Skeletal muscle satellite cell (primary cell): ENCODE measurements around the gene SPON2. TPM values are rescaled to one million over a fixed set of nuclear protein-coding genes. Genes with fewer than 3 reads are reported as not detected.

ENCODE experiments used
- H3K27me3 ChIP-seq: 2 replicates; pipeline ENCODE4 v1.7.0; 2013; ENCODE audit warnings: low read length; ENCODE audit not compliant: control insufficient read depth, insufficient read depth
- H3K36me3 ChIP-seq: 2 replicates; pipeline ENCODE4 v1.7.0; 2013; ENCODE audit warnings: mild to moderate bottlenecking, control low read depth, low read length; ENCODE audit not compliant: insufficient read depth
- H3K4me1 ChIP-seq: 2 replicates; pipeline ENCODE4 v1.7.0; 2013; ENCODE audit warnings: low read length; ENCODE audit not compliant: control insufficient read depth, insufficient read depth
- H3K4me2 ChIP-seq: 2 replicates; pipeline ENCODE4 v1.7.0; 2013; ENCODE audit warnings: mild to moderate bottlenecking, low read length
- H3K4me3 ChIP-seq: 2 replicates; pipeline ENCODE4 v1.7.0; 2013; ENCODE audit warnings: low read length
- H3K9ac ChIP-seq: 2 replicates; pipeline ENCODE4 v1.7.0; 2013; ENCODE audit warnings: mild to moderate bottlenecking, low read depth, low read length, moderate library complexity
- H3K9me3 ChIP-seq: replicated peaks from 2 replicates; pipeline ENCODE4 v1.7.0; 2013; ENCODE audit warnings: mild to moderate bottlenecking, control low read depth, low read length
- total RNA-seq: library from RNA; depleted of rRNA; stranded (reverse); fragments of >200 nt; gene quantifications from 2 replicates; pipeline ENCODE4 v1.2.3, GENCODE V29; 2012; rRNA removed

SPON2 gene
- total RNA-seq, result 79.3 and 213 TPM in 2 replicates

DNA sequence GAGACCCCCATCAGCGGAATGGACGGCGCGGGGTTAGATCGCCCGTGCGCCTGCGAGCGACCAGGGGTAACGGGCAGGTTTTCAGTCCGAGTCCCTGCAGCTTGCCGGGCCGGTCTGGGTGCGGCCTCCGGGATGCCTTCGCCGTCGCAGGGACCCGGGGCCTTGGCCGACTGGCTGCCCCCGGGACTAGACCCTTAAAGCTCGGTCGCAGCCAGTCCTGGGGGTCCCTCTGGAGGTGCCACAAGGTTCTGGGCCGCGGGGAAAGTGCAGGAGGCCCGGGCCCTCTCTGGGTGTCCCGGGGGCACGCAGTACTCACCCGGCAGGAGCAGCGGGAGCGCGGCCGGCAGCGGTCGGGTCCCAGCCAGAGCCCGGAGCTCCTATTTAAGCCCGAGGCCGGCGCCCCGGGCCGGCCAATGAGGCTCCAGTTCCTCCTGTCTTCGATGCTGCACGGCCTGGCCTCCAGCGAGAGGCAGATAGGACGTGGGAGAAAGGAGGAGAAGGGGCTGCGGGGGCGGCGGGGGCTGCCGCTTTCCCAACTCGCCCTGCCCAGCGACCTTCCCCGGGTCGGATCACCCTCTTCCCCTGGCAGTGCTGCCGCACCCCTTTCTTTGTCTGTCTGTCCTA, at the start of gene SPON2:
Gene SPON2, minus strand, starts transcription at position 356 of the 624 bp plus-strand sequence.
- Histone ChIP-seq H3K4me2 (peak within 1 kb of the TSS; percentile 13), H3K4me1 (peaks cover 20% of the 10 kb centered on the region), H3K27me3 (no peaks in the 10 kb centered on the region), H3K4me3 (no peak within 1 kb of the TSS), H3K36me3 (peaks cover 11% of the 10 kb centered on the region), H3K9ac (no peak within 1 kb of the TSS), H3K9me3 (no peaks in the 10 kb centered on the region)

DNA sequence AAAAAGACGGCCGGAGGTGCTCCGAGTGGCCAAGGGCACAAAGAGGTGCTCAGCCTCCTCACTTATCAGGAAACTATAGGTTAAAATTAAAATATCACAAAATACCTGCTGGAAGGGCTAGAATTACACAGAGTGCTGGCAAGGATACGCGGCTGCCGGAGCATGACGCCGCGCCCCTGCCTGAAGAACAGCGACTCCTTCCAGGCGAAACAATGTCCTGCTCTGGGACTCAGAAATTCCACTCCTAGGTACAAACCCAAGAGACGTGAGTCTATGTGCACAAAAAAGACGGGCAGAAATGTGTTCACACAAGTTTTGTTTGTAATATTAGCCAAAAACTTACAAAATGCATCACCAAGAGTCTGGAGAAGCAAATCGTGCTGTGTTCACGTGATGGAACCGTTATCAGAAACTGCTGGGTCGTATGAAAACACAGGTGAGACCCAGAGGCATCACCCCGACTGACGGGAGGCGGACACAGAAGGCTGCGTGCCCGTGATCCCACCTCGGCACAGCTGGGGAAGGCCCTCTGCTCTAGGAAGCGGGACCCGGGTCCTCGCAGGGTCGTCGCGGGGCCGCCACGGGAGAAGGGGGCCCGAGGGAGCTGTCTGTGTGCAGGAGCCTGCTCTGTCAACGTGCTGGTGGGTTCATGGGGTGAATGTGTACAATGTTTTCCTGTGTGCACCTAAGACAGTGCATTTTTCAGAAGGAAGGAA, 48.9 kb upstream of the SPON2 start:
- Histone ChIP-seq H3K36me3 (peaks cover 63% of the 10 kb centered on the region), H3K27me3 (no peaks in the 10 kb centered on the region), H3K4me3 (no peak overlapping the region), H3K9ac (no peak overlapping the region), H3K9me3 (no peaks in the 10 kb centered on the region), H3K4me2 (no peak overlapping the region), H3K4me1 (no peaks in the 10 kb centered on the region)

DNA sequence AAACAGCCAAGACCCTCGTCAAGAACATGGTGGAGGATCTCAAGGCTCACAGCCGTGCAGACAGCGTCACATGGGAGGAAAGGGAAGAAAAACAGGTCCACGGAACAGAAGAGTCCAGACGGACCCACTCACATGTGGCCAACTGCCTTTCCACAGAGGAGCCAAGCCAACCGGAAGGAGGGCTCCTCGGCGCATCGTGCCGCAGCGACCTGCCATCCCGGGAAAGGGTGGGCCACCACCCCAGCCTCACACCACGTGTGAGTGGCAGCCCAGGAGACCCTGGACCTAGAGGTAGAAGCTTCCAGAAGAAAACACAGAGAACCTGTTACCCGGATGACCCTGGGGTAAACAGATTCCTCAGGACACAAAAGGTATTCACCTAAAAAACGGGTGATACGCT, 48.2 kb upstream of the SPON2 start:
- no peaks in the 10 kb centered on the region for H3K27me3 ChIP-seq
- no peaks in the 10 kb centered on the region for H3K9me3 ChIP-seq
- H3K4me1 ChIP-seq, result no peaks in the 10 kb centered on the region
- peaks cover 65% of the 10 kb centered on the region for H3K36me3 ChIP-seq
- no peak overlapping the region for H3K4me2 ChIP-seq
- H3K4me3 ChIP-seq, result no peak overlapping the region
- no peak overlapping the region for H3K9ac ChIP-seq

DNA sequence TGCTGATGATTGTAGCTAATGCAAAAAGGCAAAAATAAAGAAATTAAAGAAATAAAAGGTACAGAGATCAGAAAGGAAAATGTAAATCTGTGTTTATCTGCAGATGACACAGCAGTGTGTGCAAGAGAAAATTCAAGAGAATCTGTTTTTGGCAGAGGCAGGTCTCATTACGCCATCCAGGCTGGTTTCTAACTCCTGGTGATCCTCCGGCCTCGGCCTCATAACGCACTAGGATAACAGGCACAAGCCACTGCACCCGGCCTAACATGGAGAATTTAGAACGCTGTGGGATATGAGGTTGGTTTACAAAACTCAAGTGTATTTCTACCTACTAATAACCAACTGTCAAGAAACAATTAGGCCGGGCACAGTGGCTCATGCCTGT, 47.2 kb upstream of the SPON2 start:
- Histone ChIP-seq H3K4me1 (no peaks in the 10 kb centered on the region), H3K4me2 (no peak overlapping the region), H3K36me3 (peaks cover 65% of the 10 kb centered on the region)

DNA sequence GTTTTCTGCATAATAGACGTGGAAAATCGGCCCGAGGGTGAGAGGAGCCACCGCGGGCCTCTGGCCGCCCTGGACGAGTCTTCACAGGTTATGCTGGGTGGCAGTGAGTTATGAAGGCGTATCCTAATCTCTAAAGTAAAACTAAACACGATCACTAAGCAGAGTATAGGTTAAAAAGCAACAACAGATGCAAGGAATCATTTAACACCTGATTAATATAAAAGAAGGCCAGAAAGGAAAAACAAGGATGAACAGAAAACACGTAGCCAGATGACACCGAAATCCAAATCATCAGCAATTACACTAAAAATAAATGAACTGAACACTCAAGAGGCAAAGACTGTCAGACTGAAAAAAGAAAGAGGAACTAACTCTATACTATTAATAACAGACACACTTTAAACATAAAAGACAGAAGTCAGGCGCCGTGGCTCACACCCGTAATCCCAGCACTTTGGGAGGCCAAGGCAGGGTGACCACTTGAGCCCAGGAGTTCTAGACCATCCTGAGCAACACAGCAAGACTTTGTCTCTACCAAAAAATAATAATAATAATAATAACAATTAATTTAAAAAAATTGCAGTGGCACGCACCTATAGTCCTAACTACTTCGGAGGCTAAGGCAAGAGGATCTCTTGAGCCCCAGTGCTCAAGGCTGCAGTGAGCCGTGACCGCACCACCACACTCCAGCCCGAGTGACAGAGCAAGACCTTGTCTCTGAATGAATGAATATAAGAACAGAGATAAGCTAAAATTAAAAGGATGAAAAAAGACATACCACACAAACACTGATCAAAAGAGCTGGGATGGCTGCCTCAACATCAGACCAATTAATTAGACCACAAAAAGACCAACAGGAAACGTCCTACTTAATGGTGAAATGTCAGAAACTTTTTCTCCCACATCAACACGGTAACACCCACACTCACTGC, 46.5 kb upstream of the SPON2 start:
- no peaks in the 10 kb centered on the region for H3K4me1 ChIP-seq
- peaks cover 64% of the 10 kb centered on the region for H3K36me3 ChIP-seq
- no peak overlapping the region for H3K4me3 ChIP-seq
- H3K4me2 ChIP-seq, result no peak overlapping the region
- H3K27me3 ChIP-seq, result no peaks in the 10 kb centered on the region
- H3K9me3 ChIP-seq, result no peaks in the 10 kb centered on the region
- H3K9ac ChIP-seq, result no peak overlapping the region

More for the DNA sequence above, 47.2 kb upstream of the SPON2 start:
- Histone ChIP-seq H3K9me3 (no peaks in the 10 kb centered on the region), H3K4me3 (no peak overlapping the region), H3K9ac (no peak overlapping the region), H3K27me3 (no peaks in the 10 kb centered on the region)

DNA sequence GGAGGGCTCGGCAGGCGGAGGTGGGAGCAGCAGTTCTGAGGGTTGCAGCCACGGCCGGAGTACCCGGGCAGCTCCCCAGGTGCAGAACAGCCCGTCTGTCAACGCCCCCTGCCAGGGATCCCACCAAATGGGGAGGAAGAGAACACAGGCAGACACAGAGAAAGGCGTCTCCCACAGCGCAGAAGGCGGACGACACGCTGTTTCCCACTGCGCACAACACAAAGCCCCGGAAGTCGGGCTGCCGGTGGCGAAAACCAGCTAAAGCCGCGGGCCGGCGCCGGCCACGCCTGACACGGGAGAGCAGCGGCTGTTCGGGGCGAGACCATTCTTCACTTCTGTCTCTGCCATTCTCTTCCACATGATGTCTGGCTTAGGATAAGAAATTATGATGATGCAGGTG, 45.0 kb upstream of the SPON2 start:
- no peaks in the 10 kb centered on the region for H3K9me3 ChIP-seq
- H3K27me3 ChIP-seq, result no peaks in the 10 kb centered on the region
- H3K4me3 ChIP-seq, result no peak overlapping the region
- H3K4me2 ChIP-seq, result no peak overlapping the region
- peaks cover 76% of the 10 kb centered on the region for H3K36me3 ChIP-seq
- no peak overlapping the region for H3K9ac ChIP-seq
- H3K4me1 ChIP-seq, result no peaks in the 10 kb centered on the region

DNA sequence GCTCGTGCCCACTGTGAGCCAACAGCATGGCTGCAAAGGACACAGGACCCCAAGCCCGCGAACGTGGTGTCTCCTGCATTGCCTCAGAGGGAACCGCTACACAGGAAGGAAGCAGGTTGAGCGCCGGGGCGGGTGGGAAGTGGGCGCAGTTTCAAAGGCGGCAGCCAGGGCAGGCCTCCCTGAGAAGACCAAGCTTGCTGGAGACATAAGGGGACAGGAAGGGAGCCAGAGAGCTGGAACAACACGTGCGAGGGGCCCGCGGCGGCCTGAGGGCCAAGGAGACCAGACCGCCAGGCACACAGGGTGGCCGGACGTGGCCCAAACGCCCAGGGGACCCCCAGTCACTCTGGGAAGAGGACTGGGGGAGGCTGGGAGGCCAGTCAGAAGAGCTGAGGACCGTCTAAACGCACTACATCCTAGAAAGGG, 44.5 kb upstream of the SPON2 start:
- Histone ChIP-seq H3K4me2 (no peak overlapping the region), H3K27me3 (no peaks in the 10 kb centered on the region), H3K9ac (no peak overlapping the region), H3K4me3 (no peak overlapping the region), H3K4me1 (peaks cover 2% of the 10 kb centered on the region), H3K36me3 (peaks cover 80% of the 10 kb centered on the region), H3K9me3 (no peaks in the 10 kb centered on the region)

DNA sequence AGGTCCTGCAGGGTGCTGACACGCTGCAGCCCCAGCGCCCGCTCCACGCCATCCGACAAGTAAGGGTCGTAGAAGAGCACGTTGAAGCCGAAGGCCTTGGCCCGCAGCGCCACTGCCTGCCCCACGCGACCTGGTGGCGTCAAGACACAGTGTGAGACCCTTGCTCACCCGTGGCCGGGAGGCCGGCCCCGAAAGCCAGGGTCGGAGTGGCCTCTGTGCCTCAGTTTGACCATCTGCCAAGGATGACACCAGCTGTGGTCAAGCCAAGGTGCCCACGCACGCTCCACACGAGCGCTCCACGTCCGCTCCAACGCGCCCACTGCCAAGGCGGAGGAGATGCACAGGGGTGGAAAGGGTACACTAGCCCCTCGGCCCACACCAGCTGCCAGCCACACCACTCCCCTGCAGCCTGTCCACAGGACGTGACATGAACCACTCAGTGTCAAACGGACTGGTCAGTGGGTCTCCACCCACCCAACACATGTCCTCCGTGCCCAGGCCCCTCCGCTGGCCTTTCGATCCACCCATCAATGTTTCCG, 43.8 kb upstream of the SPON2 start:
- no peak overlapping the region for H3K4me2 ChIP-seq
- peaks cover 3% of the 10 kb centered on the region for H3K4me1 ChIP-seq
- H3K27me3 ChIP-seq, result no peaks in the 10 kb centered on the region
- H3K9me3 ChIP-seq, result no peaks in the 10 kb centered on the region
- H3K4me3 ChIP-seq, result no peak overlapping the region
- H3K36me3 ChIP-seq, result peaks cover 80% of the 10 kb centered on the region
- H3K9ac ChIP-seq, result no peak overlapping the region

DNA sequence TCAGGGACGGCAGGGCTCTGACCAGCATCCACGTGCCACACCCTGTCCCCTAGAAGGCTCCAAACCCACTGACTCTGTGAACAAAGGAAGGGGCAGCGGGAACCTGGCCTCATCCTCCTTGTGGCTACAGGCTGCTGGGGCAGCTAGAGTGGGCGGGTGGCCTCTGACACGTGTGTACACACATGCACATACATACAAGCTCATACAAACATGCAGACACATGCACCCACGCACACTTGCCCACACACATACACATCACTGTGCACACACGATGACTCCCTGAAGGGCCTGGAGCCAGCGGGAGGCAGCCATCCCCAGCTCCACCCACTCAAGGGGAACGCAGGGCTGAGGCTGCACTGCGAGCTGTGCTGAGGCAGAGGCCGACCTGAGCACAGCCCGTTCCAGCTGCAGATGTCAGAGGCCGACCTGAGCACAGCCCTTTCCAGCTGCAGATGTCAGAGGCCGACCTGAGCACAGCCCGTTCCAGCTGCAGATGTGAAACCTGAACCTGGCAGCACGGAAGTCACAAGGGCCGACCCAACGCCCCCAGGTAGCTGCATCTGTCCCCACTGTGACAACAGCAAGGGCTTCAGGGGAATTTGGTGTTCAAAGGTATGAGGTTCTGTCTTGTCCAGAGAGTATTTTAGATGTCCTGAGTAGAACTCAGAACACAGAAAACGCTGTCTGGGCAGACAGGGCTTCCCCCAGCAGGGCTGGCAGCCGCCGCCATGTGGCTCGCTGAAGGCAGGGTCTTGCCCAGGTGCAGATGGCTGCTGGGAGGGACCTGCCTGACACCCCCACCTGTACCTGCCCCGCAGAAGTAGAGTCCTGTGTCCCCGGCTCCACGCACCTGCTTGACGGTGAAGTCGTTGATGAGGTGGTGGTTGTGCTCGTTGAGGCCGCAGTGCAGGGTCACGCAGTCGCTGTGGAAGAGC, 43.0 kb upstream of the SPON2 start:
- peaks cover 79% of the 10 kb centered on the region for H3K36me3 ChIP-seq
- H3K4me1 ChIP-seq, result peaks cover 11% of the 10 kb centered on the region
- H3K4me3 ChIP-seq, result no peak overlapping the region
- H3K9me3 ChIP-seq, result no peaks in the 10 kb centered on the region
- H3K4me2 ChIP-seq, result no peak overlapping the region
- H3K9ac ChIP-seq, result no peak overlapping the region
- no peaks in the 10 kb centered on the region for H3K27me3 ChIP-seq

DNA sequence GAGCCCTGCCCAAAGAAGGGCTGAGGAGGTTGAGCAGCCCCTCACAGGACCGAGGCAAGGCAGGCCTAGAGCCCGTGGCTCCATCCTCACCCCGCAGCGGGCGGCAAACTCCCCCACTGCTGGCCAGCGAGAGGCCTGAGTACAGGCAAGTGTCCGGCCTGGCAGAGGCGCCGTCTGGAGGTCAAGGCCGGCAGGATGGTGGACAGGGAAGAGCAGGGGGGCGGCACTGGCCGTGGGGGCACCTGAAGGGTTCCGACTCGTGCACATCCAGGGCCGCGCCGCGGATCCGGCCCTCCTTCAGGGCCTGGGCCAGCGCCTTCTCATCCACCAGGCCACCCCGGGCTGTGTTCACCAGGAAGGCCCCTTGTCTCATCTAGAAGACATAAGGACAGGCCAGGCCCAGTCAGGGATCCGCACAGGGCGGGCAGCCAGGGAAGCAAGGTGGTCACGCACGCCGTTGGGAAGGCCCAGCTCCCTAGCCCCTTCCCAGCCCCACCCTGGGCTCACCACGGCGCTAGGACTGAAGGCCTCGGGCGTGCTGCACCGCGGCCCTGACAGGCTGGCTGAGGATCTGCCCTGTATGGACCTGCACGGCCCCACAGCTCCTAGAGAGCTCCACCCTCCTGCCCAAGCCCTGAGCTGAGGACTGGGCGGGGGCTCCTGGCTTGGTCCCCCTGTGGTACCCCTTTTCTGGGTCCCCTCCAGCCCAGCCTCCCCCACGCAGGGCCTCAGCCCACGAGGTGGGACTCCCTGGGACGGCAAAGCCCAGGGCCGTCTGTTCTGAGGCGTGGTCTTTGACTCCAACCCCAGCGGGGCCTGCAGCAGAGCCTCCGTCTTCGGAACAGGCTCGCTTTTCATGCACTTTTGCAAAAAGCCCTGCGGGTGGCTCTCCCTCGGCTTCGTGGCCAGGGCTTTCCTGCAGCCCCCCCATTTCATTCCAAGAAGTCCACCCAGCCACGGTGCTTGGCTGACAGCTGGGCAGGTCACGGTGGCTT, 42.0 kb upstream of the SPON2 start:
- Histone ChIP-seq H3K9me3 (no peaks in the 10 kb centered on the region), H3K36me3 (peaks cover 75% of the 10 kb centered on the region), H3K9ac (no peak overlapping the region), H3K4me2 (no peak overlapping the region), H3K4me3 (no peak overlapping the region), H3K27me3 (no peaks in the 10 kb centered on the region), H3K4me1 (peaks cover 21% of the 10 kb centered on the region)
